ENCODE measurements around the gene CUEDC1.

GRCh38 chr17:57940231-57940630 is 15.0 kb downstream of the CUEDC1 start:
- TF ChIP-seq CTCF (IDR thresholded peaks at IDR 0.05; ENCODE audit: borderline replicate concordance, extremely low read depth, low read length, poor library complexity, severe bottlenecking) (no peak), EZH2 (IDR thresholded peaks at IDR 0.05; ENCODE audit: borderline replicate concordance, low read depth, low read length, severe bottlenecking) (no peak)

All from DND-41 (cell line).